ENCODE data around the gene ZBTB25. TPM values are rescaled to one million over a fixed set of nuclear protein-coding genes. Genes with fewer than 3 reads are reported as not detected.
"Not testable (repeated sequence)": the region's sequence is repeated elsewhere in the genome, so short reads cannot be mapped to it uniquely, and the experiment has no call there.

ZBTB25 gene
- total and polyA plus RNA-seq, 10 of the 15 experiments (the other 5 are each of a cell fraction or from before 2014, with no cell fraction given) = 4.1 to 33.9 (median 9.7) TPM

- in situ Hi-C loops (cut with MboI) (no loop called here), intact Hi-C loops (cut with micrococcal nuclease; ENCODE audit: unreplicated experiment) (no loop called here)
- DNase-seq (ENCODE audit: low read depth, low spot score) (no peak), FAIRE-seq (no peak), ATAC-seq (no peak)
- Histone ChIP-seq H3K4me1 (ENCODE audit: control insufficient read depth, insufficient read depth, low read length) (peaks cover 8% of the 10 kb centered on the region; the same call in 1 of the 2 replicates), H3K79me2 (ENCODE audit: control insufficient read depth, insufficient read depth, low read length) (peaks cover 81% of the 10 kb centered on the region), H3K4me3 (no peak overlapping the region), H3K9ac (ENCODE audit: control insufficient read depth, insufficient read depth, low read length) (no peak overlapping the region), H3K36me3 (ENCODE audit: control insufficient read depth in 2 of 2, insufficient read depth in 2 of 2, low read length in 1 of 2) (peaks cover 6 to 24% of the 10 kb centered on the region in 2 experiments), H3K27me3 (replicated peaks in 1 of 2; ENCODE audit: control insufficient read depth in 2 of 2, insufficient read depth in 2 of 2, low read length in 1 of 2) (no peaks in the 10 kb centered on the region), H3K9me3 (replicated peaks; ENCODE audit: control insufficient read depth, insufficient read depth, low read length) (no peaks in the 10 kb centered on the region), H4K20me1 (ENCODE audit: control insufficient read depth, insufficient read depth) (no peaks in the 10 kb centered on the region), H3K27ac (ENCODE audit: control insufficient read depth, insufficient read depth) (no peak overlapping the region), H3K4me2 (ENCODE audit: control insufficient read depth, insufficient read depth) (no peak overlapping the region), H2AFZ (ENCODE audit: control insufficient read depth, low read depth, low read length) (no peak overlapping the region)
- POLR2A ChIA-PET = interaction anchor here (0.6 kb wide), 1 partner anchor 71 kb away, joined by 7 read pairs; no protein-coding TSS in a partner anchor
- WGBS (ENCODE audit: insufficient coverage, insufficient replicate concordance, low lambda C conversion rate, missing lambda C conversion rate) = 86% methylated on average over 4 of the region's 4 CpGs
- CTCF ChIA-PET = no interaction called here
- TF ChIP-seq IKZF2 (IDR thresholded peaks at IDR 0.05) (no peak), PML (IDR thresholded peaks at IDR 0.05; ENCODE audit: low read length) (no peak), SRF (IDR thresholded peaks at IDR 0.05; ENCODE audit: low read depth in 2 of 2, low read length in 2 of 2) (no peak), NR2F1 (conservative IDR thresholded peaks at IDR 0.05) (no peak), PAX8 (IDR thresholded peaks at IDR 0.05) (no peak), POU2F2 (IDR thresholded peaks at IDR 0.05; ENCODE audit: borderline replicate concordance, low read depth, low read length) (no peak), SPI1 (IDR thresholded peaks at IDR 0.05; ENCODE audit: borderline replicate concordance, insufficient read depth, low read depth, low read length) (no peak), ZSCAN29 (IDR thresholded peaks at IDR 0.05) (no peak), ESRRA (IDR thresholded peaks at IDR 0.05; ENCODE audit: low read length) (no peak), IRF4 (IDR thresholded peaks at IDR 0.05; ENCODE audit: low read depth, low read length) (no peak), FOXM1 (IDR thresholded peaks at IDR 0.05; ENCODE audit: low read depth, low read length) (no peak), CEBPB (IDR thresholded peaks at IDR 0.05; ENCODE audit: borderline replicate concordance in 1 of 2, low read depth in 2 of 2, low read length in 2 of 2) (no peak), ZNF384 (IDR thresholded peaks at IDR 0.05; ENCODE audit: borderline replicate concordance, low read depth, low read length) (no peak)
- TF ChIP-seq, protein P1, sequence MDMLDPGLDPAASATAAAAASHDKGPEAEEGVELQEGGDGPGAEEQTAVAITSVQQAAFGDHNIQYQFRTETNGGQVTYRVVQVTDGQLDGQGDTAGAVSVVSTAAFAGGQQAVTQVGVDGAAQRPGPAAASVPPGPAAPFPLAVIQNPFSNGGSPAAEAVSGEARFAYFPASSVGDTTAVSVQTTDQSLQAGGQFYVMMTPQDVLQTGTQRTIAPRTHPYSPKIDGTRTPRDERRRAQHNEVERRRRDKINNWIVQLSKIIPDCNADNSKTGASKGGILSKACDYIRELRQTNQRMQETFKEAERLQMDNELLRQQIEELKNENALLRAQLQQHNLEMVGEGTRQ (IDR thresholded peaks at IDR 0.05; ENCODE audit: borderline replicate concordance, low read depth, low read length) = no peak
- RAD21 ChIA-PET (ENCODE audit: unreplicated experiment) = interaction anchor here (0.7 to 1.1 kb wide), 2 partner anchors 10 to 106 kb away, joined by 3 read pairs; no protein-coding TSS in a partner anchor
- no TSS peak for BruUV-seq (replicated peaks)
- SMC1A ChIA-PET (ENCODE audit: uncharacterized antibody, unreplicated experiment) = interaction anchor here (0.8 to 1.3 kb wide), 2 partner anchors 9 to 118 kb away, joined by 4 read pairs; no protein-coding TSS in a partner anchor
Measured at GRCh38 chr14:64518229-64518628, 14.6 kb upstream of the ZBTB25 start.

- H2AFZ ChIP-seq (ENCODE audit: control insufficient read depth, low read depth, low read length); H3K9me3 ChIP-seq (replicated peaks; ENCODE audit: control insufficient read depth, insufficient read depth, low read length); H4K20me1 ChIP-seq (ENCODE audit: control insufficient read depth, insufficient read depth); CTCF ChIA-PET; H3K27me3 ChIP-seq (replicated peaks in 1 of 2; ENCODE audit: control insufficient read depth in 2 of 2, insufficient read depth in 2 of 2, low read length in 1 of 2); POLR2A ChIA-PET; FAIRE-seq; intact Hi-C loops (cut with micrococcal nuclease; ENCODE audit: unreplicated experiment); H3K4me1 ChIP-seq (ENCODE audit: control insufficient read depth, insufficient read depth, low read length); in situ Hi-C loops (cut with MboI); DNase-seq (ENCODE audit: low read depth, low spot score); H3K4me2 ChIP-seq (ENCODE audit: control insufficient read depth, insufficient read depth); H3K4me3 ChIP-seq; BruUV-seq (replicated peaks); H3K9ac ChIP-seq (ENCODE audit: control insufficient read depth, insufficient read depth, low read length); H3K27ac ChIP-seq (ENCODE audit: control insufficient read depth, insufficient read depth); ATAC-seq: not testable (repeated sequence)
- Histone ChIP-seq H3K36me3 (ENCODE audit: control insufficient read depth in 2 of 2, insufficient read depth in 2 of 2, low read length in 1 of 2) (peaks cover 6 to 20% of the 10 kb centered on the region in 2 experiments), H3K79me2 (ENCODE audit: control insufficient read depth, insufficient read depth, low read length) (peaks cover 81% of the 10 kb centered on the region)
- SMC1A ChIA-PET (ENCODE audit: uncharacterized antibody, unreplicated experiment) = interaction anchor here (1.3 kb wide), 1 partner anchor 10 kb away, joined by 4 read pairs; no protein-coding TSS in a partner anchor
- RAD21 ChIA-PET (ENCODE audit: unreplicated experiment) = interaction anchor here (0.7 kb wide), 1 partner anchor 107 kb away, joined by 3 read pairs; no protein-coding TSS in a partner anchor
- WGBS (ENCODE audit: insufficient coverage, insufficient replicate concordance, low lambda C conversion rate, missing lambda C conversion rate) = 98% methylated on average over 5 of the region's 6 CpGs
Measured at GRCh38 chr14:64517667-64518066, 14.0 kb upstream of the ZBTB25 start.

Data from GM12878 (cell line).